Stimulated activated CD4-positive, alpha-beta T cell treated with anti-CD3 and anti-CD28 coated beads, Interleukin-4, amount 100 ng/mL, for 24 hours (primary cell): ENCODE results near the gene PAX1.

ENCODE experiments used
- DNase-seq: peaks from one replicate; pipeline ENCODE4 v3.0.0-alpha.2; 2020

PAX1 gene

GRCh38 chr20:21741266-21741665 is 35.8 kb downstream of the PAX1 start:
- no peak for DNase-seq

- no peak for DNase-seq
Measured at GRCh38 chr20:21762646-21763045, 57.2 kb downstream of the PAX1 start.

- no peak for DNase-seq
Measured at GRCh38 chr20:21767200-21767738, 61.8 kb downstream of the PAX1 start.

DNA sequence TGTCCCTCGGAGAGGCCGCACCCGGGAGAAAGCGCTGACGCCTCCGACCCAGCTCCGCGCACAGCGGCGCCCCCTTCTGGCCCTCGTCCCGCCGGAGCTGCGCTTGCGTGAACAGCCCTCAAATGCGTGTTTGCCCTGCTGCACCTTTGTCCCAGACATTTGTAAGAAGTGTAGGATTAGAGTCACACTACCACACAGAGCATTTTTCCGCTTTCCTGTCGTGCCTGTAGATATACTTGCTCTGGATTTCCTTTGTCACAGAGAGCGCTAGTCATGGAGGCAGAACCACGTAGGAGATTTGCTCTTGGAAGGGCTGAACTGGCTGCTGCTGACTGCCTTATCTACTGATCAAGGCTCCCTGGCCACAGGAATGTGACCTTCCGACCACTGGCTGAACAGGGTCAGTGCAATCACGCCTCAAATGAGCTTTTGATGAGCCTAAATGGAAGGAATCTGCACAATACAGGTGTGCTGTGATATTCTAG is 62.3 kb downstream of the PAX1 start:
- DNase-seq, result no peak
